Calu3 (cell line): Measurements from ENCODE around the gene SH3RF1. TPM values are rescaled to one million over a fixed set of nuclear protein-coding genes. Genes with fewer than 3 reads are reported as not detected.

ENCODE experiments used
- BruUV-seq: library from RNA; stranded (reverse); fragments of 400-500 nt; replicated peaks from 2 replicates; lab custom pipeline; 2021; lab: Mats Ljungman, UMichigan
- CTCF ChIA-PET: fragments of 300-600 bp; sonication (Branson Sonifier 250); formaldehyde crosslinking; loops from one replicate; lab custom pipeline; 2022; ENCODE audit warnings: antibody characterized with exemption; lab: Charles Lee
- DNase-seq: peaks from one replicate; pipeline ENCODE4 v3.0.0; 2022
- H3K27ac Mint-ChIP-seq: one replicate; pipeline ENCODE4 v1.8.0; 2022; ENCODE audit warnings: mixed read lengths; ENCODE audit not compliant: unreplicated experiment
- H3K27me3 Mint-ChIP-seq: one replicate; pipeline ENCODE4 v1.8.0; 2022; ENCODE audit warnings: mixed read lengths; ENCODE audit not compliant: unreplicated experiment
- H3K36me3 Mint-ChIP-seq: one replicate; pipeline ENCODE4 v1.8.0; 2022; ENCODE audit warnings: mild to moderate bottlenecking, moderate library complexity, mixed read lengths; ENCODE audit not compliant: insufficient read depth, unreplicated experiment
- H3K4me1 Mint-ChIP-seq: one replicate; pipeline ENCODE4 v1.8.0; 2022; ENCODE audit warnings: mild to moderate bottlenecking, low read depth, mixed read lengths; ENCODE audit not compliant: unreplicated experiment
- H3K4me3 Mint-ChIP-seq: one replicate; pipeline ENCODE4 v1.8.0; 2022; ENCODE audit warnings: mild to moderate bottlenecking, low read depth, moderate library complexity, mixed read lengths; ENCODE audit not compliant: unreplicated experiment
- H3K9me3 Mint-ChIP-seq: one replicate; pipeline ENCODE4 v1.8.0; 2022; ENCODE audit warnings: low read depth, mixed read lengths; ENCODE audit not compliant: unreplicated experiment
- CTCF ChIP-seq: fragments of 200-600 bp; IDR thresholded peaks from one replicate; pipeline ENCODE4 v1.8.0; 2022; ENCODE audit warnings: antibody characterized with exemption; ENCODE audit not compliant: unreplicated experiment
- intact Hi-C: fragments of 100-400 bp; cut with micrococcal nuclease; formaldehyde crosslinking; loops from one replicate; pipeline ENCODE4 v1.10.0; 2022; ENCODE audit not compliant: unreplicated experiment
- total RNA-seq: library from RNA; stranded (reverse); gene quantifications from 2 replicates; pipeline ENCODE4 v1.2.3, GENCODE V29; 2022

Gene SH3RF1
- total RNA-seq, 1 experiment from 2014 or later: 70.1 TPM

DNA sequence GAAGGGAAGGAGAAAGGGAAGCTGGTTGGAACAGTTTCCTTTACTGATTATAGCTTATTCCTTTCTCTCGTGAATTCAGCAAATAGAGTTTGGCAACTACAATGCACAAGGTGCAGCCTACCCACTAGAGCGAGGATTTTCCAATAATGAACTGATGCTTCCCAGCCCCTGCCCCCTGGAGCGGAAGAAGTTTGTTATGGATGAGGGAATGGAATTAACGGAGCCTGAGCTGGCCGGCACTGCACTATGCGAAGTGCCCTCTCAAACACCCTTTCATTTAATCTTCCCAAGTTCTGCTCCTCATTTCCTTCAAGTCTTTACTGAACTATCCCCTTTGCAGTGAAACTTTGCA is 218.2 kb downstream of the SH3RF1 start:
- no peak overlapping the region for H3K4me3 Mint-ChIP-seq
- no peak for TF ChIP-seq CTCF
- intact Hi-C loops: no loop called here
- DNase-seq: no peak
- no TSS peak for BruUV-seq
- no peaks in the 10 kb centered on the region for H3K27me3 Mint-ChIP-seq
- no peak overlapping the region for H3K27ac Mint-ChIP-seq
- no peaks in the 10 kb centered on the region for H3K36me3 Mint-ChIP-seq
- no peaks in the 10 kb centered on the region for H3K4me1 Mint-ChIP-seq
- CTCF ChIA-PET: no interaction called here
- no peaks in the 10 kb centered on the region for H3K9me3 Mint-ChIP-seq

DNA sequence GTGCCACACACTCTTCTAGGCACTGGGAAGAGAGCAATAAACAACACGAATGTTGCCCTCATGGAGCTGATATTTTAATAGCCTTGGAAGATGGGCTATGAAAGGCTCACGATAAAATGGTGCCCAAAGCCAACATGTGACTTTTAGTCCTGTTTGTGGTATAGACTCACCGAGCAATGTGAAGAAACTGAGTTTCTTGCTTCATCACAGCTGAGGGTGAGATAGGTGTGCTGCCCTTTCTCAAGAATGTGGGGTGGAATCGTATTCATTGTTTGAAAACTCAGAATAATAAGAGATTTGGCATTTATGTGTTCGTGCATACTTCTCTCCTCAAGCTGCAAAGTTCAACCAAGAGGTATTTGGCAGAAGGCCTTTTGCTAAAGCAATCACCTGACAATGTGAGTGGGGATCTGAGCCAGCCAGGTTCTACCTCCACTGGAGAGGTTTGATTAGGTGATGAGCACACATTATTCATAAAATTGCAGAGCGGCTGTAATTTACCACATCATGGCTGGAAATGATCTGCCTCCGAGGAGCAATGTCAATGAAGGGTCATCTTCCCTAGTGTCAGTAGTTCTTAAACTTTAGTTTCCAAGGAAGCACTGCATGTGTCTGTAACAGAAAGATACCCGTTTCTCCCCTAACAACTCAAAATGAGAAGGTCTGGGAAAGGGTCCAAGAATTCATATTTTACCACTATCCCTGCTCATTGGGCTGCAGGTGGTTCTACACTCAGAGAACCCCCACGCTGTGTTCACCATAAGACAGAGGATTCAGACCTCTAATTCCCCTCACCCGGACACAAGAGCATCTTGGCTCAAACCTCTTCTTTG is 218.8 kb downstream of the SH3RF1 start:
- intact Hi-C loops: no loop called here
- Mint-ChIP-seq H3K36me3 (no peaks in the 10 kb centered on the region), H3K4me3 (no peak overlapping the region), H3K27ac (no peak overlapping the region), H3K9me3 (no peaks in the 10 kb centered on the region), H3K27me3 (no peaks in the 10 kb centered on the region), H3K4me1 (no peaks in the 10 kb centered on the region)
- no peak for DNase-seq
- CTCF ChIA-PET: no interaction called here
- BruUV-seq: no TSS peak
- TF ChIP-seq CTCF: no peak

DNA sequence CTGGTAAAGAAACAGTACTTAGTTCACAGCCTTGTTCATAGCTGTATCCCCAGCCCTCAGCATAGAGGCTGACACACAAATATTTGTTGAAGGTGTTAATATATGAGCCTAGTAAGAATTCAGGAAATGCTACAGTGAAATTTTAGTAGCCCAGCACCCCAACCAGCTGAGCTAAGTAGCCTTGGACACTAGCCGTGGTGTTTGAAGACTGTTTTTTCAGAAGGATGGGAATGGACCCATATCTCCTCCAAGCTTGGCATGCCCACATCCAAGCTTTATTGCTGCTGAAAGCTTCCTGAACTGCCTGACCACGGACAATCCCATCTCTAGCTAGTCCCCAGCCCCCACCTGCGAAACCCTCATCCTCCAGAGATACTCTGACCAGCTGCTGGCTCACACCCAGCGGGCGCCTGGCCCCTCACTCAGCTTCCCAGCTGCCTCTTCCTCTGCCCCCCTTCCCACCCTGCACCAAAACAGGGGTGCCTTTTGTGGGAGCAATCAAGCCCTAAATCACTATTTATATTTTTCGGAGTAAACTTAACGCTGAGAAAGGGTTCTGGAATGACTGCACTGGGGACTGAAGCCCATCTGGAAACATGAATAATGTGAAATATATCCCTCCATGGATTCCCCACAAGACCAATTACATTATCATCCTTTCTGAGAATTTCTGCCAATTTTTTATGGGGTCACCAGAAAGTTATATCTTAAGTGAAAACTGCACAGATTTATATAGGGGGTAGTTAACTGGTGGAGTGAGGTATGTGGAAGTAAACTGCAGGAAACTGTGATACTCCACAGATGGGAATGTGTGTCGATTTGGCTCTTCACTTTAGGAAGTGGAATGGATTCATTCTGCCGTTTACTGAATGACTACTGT is 219.6 kb downstream of the SH3RF1 start:
- Mint-ChIP-seq H3K27ac (no peak overlapping the region), H3K4me3 (no peak overlapping the region)
- CTCF ChIA-PET: interaction anchor here (0.5 kb wide), 1 partner anchor 14 kb away, joined by 5 read pairs; no protein-coding TSS in a partner anchor

DNA sequence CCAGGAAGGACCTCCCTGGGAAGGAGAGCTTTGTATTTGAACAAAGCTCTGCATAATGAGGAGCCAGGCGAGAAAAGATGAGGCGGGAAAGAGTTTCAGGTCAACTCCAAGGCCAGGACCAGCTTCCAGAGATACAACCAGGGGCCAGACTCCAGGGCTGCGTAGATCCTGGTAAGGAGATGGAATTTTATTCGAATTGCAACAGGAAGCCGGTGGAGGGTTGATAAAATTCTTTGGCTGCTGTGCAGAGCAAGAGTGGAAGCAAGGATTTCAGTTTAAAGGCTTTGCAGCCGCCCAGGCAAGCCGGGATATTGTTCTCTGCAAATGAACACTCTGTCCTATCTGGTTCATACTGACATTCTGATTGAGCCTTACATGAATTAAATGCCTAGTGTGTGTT is 220.5 kb downstream of the SH3RF1 start:
- intact Hi-C loops: no loop called here
- CTCF ChIA-PET: no interaction called here
- no peak for DNase-seq
- Mint-ChIP-seq H3K27me3 (no peaks in the 10 kb centered on the region), H3K4me3 (no peak overlapping the region), H3K9me3 (no peaks in the 10 kb centered on the region), H3K27ac (no peak overlapping the region), H3K36me3 (no peaks in the 10 kb centered on the region), H3K4me1 (no peaks in the 10 kb centered on the region)
- no TSS peak for BruUV-seq
- TF ChIP-seq CTCF: no peak

More for the DNA sequence above, 219.6 kb downstream of the SH3RF1 start:
- no peaks in the 10 kb centered on the region for H3K9me3 Mint-ChIP-seq
- H3K27me3 Mint-ChIP-seq: no peaks in the 10 kb centered on the region
- no peak for DNase-seq
- H3K4me1 Mint-ChIP-seq: no peaks in the 10 kb centered on the region
- BruUV-seq: no TSS peak
- no peak for TF ChIP-seq CTCF
- H3K36me3 Mint-ChIP-seq: no peaks in the 10 kb centered on the region
- intact Hi-C loops: no loop called here
